ENCODE measurements around the gene SRGAP1. TPM values are rescaled to one million over a fixed set of nuclear protein-coding genes. Genes with fewer than 3 reads are reported as not detected.

Gene SRGAP1
- polyA plus RNA-seq, 1 donor (not counting 4 experiments of a cell fraction or from before 2014, with no cell fraction given), result 4.5 TPM

GRCh38 chr12:63957496-63957895 is 113.0 kb downstream of the SRGAP1 start:
- no peak overlapping the region for H3K27ac ChIP-seq (ENCODE audit: control insufficient read depth, insufficient read depth, low read length)
- H3K36me3 ChIP-seq (ENCODE audit: control insufficient read depth in 2 of 2, extremely low read depth in 1 of 2, insufficient read depth in 2 of 2, low read length in 2 of 2), result no peaks in the 10 kb centered on the region
- no peaks in the 10 kb centered on the region for H3K4me1 ChIP-seq (ENCODE audit: control insufficient read depth, extremely low read depth, insufficient read depth, low read length)
- H3K9me3 ChIP-seq (ENCODE audit: control insufficient read depth, low read depth, low read length), result no peaks in the 10 kb centered on the region
- FAIRE-seq, result no peak
- no peak overlapping the region for H3K9ac ChIP-seq (ENCODE audit: control insufficient read depth, extremely low read depth, insufficient read depth, low read length)
- H3K27me3 ChIP-seq (ENCODE audit: control insufficient read depth, extremely low read depth, insufficient read depth, low read length), result no peaks in the 10 kb centered on the region
- H3K4me3 ChIP-seq (ENCODE audit: control insufficient read depth in 2 of 3, extremely low read depth in 1 of 3, insufficient read depth in 2 of 3, low read depth in 1 of 3, low read length in 3 of 3), result no peak overlapping the region
- H4K20me1 ChIP-seq (ENCODE audit: control insufficient read depth, extremely low read depth, insufficient read depth, low read length), result no peaks in the 10 kb centered on the region
- no peaks in the 10 kb centered on the region for H3K9me1 ChIP-seq (ENCODE audit: control insufficient read depth, extremely low read depth, insufficient read depth, low read length)
- H2AFZ ChIP-seq (ENCODE audit: control insufficient read depth, low read length), result no peak overlapping the region
- H3K79me2 ChIP-seq (ENCODE audit: control insufficient read depth, insufficient read depth, low read length), result peaks cover 13% of the 10 kb centered on the region
- DNase-seq (ENCODE audit: low read depth, low spot score), result no peak
- no peak overlapping the region for H3K4me2 ChIP-seq (ENCODE audit: control insufficient read depth, extremely low read depth, insufficient read depth, low read depth, low read length)
- no peak for TF ChIP-seq EZH2 (IDR thresholded peaks at IDR 0.05; ENCODE audit: low read length)
- TF ChIP-seq, protein P1, sequence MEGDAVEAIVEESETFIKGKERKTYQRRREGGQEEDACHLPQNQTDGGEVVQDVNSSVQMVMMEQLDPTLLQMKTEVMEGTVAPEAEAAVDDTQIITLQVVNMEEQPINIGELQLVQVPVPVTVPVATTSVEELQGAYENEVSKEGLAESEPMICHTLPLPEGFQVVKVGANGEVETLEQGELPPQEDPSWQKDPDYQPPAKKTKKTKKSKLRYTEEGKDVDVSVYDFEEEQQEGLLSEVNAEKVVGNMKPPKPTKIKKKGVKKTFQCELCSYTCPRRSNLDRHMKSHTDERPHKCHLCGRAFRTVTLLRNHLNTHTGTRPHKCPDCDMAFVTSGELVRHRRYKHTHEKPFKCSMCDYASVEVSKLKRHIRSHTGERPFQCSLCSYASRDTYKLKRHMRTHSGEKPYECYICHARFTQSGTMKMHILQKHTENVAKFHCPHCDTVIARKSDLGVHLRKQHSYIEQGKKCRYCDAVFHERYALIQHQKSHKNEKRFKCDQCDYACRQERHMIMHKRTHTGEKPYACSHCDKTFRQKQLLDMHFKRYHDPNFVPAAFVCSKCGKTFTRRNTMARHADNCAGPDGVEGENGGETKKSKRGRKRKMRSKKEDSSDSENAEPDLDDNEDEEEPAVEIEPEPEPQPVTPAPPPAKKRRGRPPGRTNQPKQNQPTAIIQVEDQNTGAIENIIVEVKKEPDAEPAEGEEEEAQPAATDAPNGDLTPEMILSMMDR (optimal IDR thresholded peaks at IDR 0.05 in 1 of 3, IDR thresholded peaks at IDR 0.05 in 1 of 3, conservative IDR thresholded peaks at IDR 0.05 in 1 of 3; ENCODE audit: extremely low read depth in 1 of 3, insufficient read depth in 2 of 3, low read length in 3 of 3), result no peak
- dilution Hi-C loops (cut with MboI; ENCODE audit: extremely low pct_ligation_motif_present, low sequenced_read_pairs), result no loop called here

DNA sequence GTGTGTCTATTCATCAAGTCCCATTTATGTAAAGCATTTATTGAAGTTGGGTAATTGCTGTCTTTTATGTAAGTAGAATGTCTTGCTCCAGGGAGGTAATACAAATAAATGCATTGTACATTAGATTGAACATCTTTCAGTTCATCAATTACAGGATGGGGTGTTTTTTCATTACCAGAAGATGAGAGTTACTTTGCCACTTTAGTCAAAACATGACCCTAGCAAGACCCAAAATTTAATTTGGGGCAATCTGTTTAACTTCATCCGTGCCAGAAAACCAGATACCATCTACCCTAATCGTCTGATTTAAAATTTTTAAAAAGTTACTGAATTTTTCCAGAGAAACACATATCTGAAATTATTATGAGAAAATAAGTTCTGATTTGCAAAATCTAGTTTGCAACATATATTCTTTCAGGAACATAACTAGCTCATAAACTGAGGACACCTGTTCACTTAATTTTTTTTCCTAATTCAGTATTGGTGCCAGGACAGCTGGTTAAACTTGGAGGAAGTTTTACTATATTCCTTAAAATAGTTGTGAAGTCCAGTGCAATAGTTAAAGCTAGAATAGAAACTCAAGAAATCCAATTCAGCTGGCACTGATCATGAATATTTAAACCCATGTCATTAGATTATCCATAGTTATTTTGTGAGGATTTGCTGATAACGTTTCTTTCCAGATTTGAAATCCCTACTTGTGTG is 114.5 kb downstream of the SRGAP1 start:
- no peak overlapping the region for H3K4me2 ChIP-seq (ENCODE audit: control insufficient read depth, extremely low read depth, insufficient read depth, low read depth, low read length)
- dilution Hi-C loops (cut with MboI; ENCODE audit: extremely low pct_ligation_motif_present, low sequenced_read_pairs), result no loop called here

More for the DNA sequence above, 114.5 kb downstream of the SRGAP1 start:
- Histone ChIP-seq H3K79me2 (ENCODE audit: control insufficient read depth, insufficient read depth, low read length) (peaks cover 13% of the 10 kb centered on the region), H3K4me1 (ENCODE audit: control insufficient read depth, extremely low read depth, insufficient read depth, low read length) (no peaks in the 10 kb centered on the region), H3K36me3 (ENCODE audit: control insufficient read depth in 2 of 2, extremely low read depth in 1 of 2, insufficient read depth in 2 of 2, low read length in 2 of 2) (no peaks in the 10 kb centered on the region), H2AFZ (ENCODE audit: control insufficient read depth, low read length) (no peak overlapping the region), H3K9me1 (ENCODE audit: control insufficient read depth, extremely low read depth, insufficient read depth, low read length) (no peaks in the 10 kb centered on the region), H4K20me1 (ENCODE audit: control insufficient read depth, extremely low read depth, insufficient read depth, low read length) (no peaks in the 10 kb centered on the region), H3K9ac (ENCODE audit: control insufficient read depth, extremely low read depth, insufficient read depth, low read length) (no peak overlapping the region), H3K4me3 (ENCODE audit: control insufficient read depth in 2 of 3, extremely low read depth in 1 of 3, insufficient read depth in 2 of 3, low read depth in 1 of 3, low read length in 3 of 3) (no peak overlapping the region), H3K27me3 (ENCODE audit: control insufficient read depth, extremely low read depth, insufficient read depth, low read length) (no peaks in the 10 kb centered on the region), H3K27ac (ENCODE audit: control insufficient read depth, insufficient read depth, low read length) (no peak overlapping the region), H3K9me3 (ENCODE audit: control insufficient read depth, low read depth, low read length) (no peaks in the 10 kb centered on the region)
- DNase-seq (ENCODE audit: low read depth, low spot score), result no peak
- FAIRE-seq, result no peak
- no peak for TF ChIP-seq EZH2 (IDR thresholded peaks at IDR 0.05; ENCODE audit: low read length)
- TF ChIP-seq, protein P1 (optimal IDR thresholded peaks at IDR 0.05 in 1 of 3, IDR thresholded peaks at IDR 0.05 in 1 of 3, conservative IDR thresholded peaks at IDR 0.05 in 1 of 3; ENCODE audit: extremely low read depth in 1 of 3, insufficient read depth in 2 of 3, low read length in 3 of 3), result no peak
